Body of pancreas (tissue), 4 donors: ENCODE measurements around the gene CCDC158.

Experiments
- CTCF ChIP-seq, 7 experiments: fragments of 450-650 bp in 4 of 7; fragments of 200-600 bp in 3 of 7; sonication (generic) in 3 of 7; IDR thresholded peaks; one replicate each; pipeline ENCODE4 v1.5.1; 2016 to 2019; ENCODE audit warnings: antibody characterized with exemption in 7 of 7
- POLR2A ChIP-seq, 3 donors: fragments of 450-650 bp; IDR thresholded peaks; one replicate each; pipeline ENCODE4 v1.6.1; 2016; ENCODE audit warnings: antibody characterized with exemption in 3 of 3, mild to moderate bottlenecking in 2 of 3

- TF ChIP-seq CTCF (IDR thresholded peaks at IDR 0.05) (no peak), POLR2A (IDR thresholded peaks at IDR 0.05) (no peak)
These were observed 55.3 kb downstream of the CCDC158 start for GRCh38 chr4:76365636-76366035.
